ENCODE results near the gene ADGRG6.

- no peak for TF ChIP-seq CTCF (IDR thresholded peaks at IDR 0.05)
- no peak for TF ChIP-seq POLR2AphosphoS5 (IDR thresholded peaks at IDR 0.05)
- TF ChIP-seq POLR2A (IDR thresholded peaks at IDR 0.05): no peak
These were observed 157.5 kb downstream of the ADGRG6 start for GRCh38 chr6:142459271-142459670.

Measured in upper lobe of left lung (tissue), 4 donors.